Panc1 (cell line): ENCODE results near the gene OPTC. TPM values are rescaled to one million over a fixed set of nuclear protein-coding genes. Genes with fewer than 3 reads are reported as not detected.
"Not testable (repeated sequence)": the region's sequence is repeated elsewhere in the genome, so short reads cannot be mapped to it uniquely, and the experiment has no call there.

ENCODE experiments used
- ATAC-seq: fragments of 200-7000 bp; cut with Tn5 transposase; 2 replicates; pipeline ENCODE4 v1.9.1; 2020; ENCODE audit warnings: mild to moderate bottlenecking, moderate library complexity
- BruUV-seq: library from RNA; stranded (reverse); fragments of 400-500 nt; replicated peaks from 2 replicates; lab custom pipeline; 2021; lab: Mats Ljungman, UMichigan
- CTCF ChIA-PET: fragments of 300-600 bp; sonication (Branson Sonifier 250); formaldehyde crosslinking; loops from one replicate; lab custom pipeline; 2022; ENCODE audit warnings: antibody characterized with exemption; lab: Charles Lee
- POLR2A ChIA-PET: fragments of 300-600 bp; sonication (Branson Sonifier 250); formaldehyde crosslinking; loops from one replicate; lab custom pipeline; 2022; ENCODE audit warnings: antibody characterized with exemption; lab: Charles Lee
- DNase-seq: peaks from one replicate; pipeline ENCODE4 v3.0.0-alpha.2; 2010; ENCODE audit warnings: low read depth, low spot score
- H3K27ac ChIP-seq: 2 replicates; pipeline ENCODE4 v1.5.1; 2011; ENCODE audit warnings: mild to moderate bottlenecking, low read length, inconsistent platforms
- H3K27me3 ChIP-seq: fragments of 200-500 bp; sonication (Bioruptor generic); 2 replicates; pipeline ENCODE4 v1.6.0; 2014; ENCODE audit warnings: low read length, inconsistent platforms; ENCODE audit not compliant: control insufficient read depth, insufficient read depth
- H3K36me3 ChIP-seq: fragments of 200-500 bp; sonication (Bioruptor generic); 2 replicates; pipeline ENCODE4 v1.5.1; 2014; ENCODE audit warnings: inconsistent platforms, mild to moderate bottlenecking, low read length, moderate library complexity; ENCODE audit not compliant: control insufficient read depth, insufficient read depth
- H3K4me1 ChIP-seq: 2 replicates; pipeline ENCODE4 v1.5.1; 2011; ENCODE audit warnings: inconsistent platforms, mild to moderate bottlenecking, low read length, moderate library complexity; ENCODE audit not compliant: control insufficient read depth, insufficient read depth
- H3K4me3 ChIP-seq, 2 experiments: 2 replicates each; pipeline ENCODE4 v1.5.1; 2011 to 2012; ENCODE audit warnings: low read depth in 2 of 2, low read length in 2 of 2, mild to moderate bottlenecking in 2 of 2, inconsistent platforms in 1 of 2, moderate library complexity in 1 of 2
- H3K9me3 ChIP-seq: fragments of 200-500 bp; sonication (Bioruptor generic); 2 replicates; pipeline ENCODE4 v1.5.1; 2014; ENCODE audit warnings: low read depth, mild to moderate bottlenecking, inconsistent platforms, low read length, moderate library complexity; ENCODE audit not compliant: control insufficient read depth, insufficient read depth
- POLR2AphosphoS5 ChIP-seq: IDR thresholded peaks from 2 replicates; pipeline ENCODE4 v1.6.1; 2012; ENCODE audit warnings: mild to moderate bottlenecking, low read depth, low read length, moderate library complexity
- SIN3A ChIP-seq: IDR thresholded peaks from 2 replicates; pipeline ENCODE4 v1.6.1; 2012; ENCODE audit warnings: low read depth, mild to moderate bottlenecking, low read length, moderate library complexity, borderline replicate concordance; ENCODE audit not compliant: insufficient read depth
- TCF7L2 ChIP-seq: IDR thresholded peaks from 2 replicates; pipeline ENCODE4 v1.6.1; 2011; ENCODE audit warnings: mild to moderate bottlenecking, low read depth, low read length, inconsistent platforms
- in situ Hi-C: cut with HindIII; loops from 2 replicates; pipeline ENCODE4 v1.10.0; 2016; ENCODE audit warnings: low sequenced_read_pairs, low pct_unique_long_range_greater_than_20kb
- intact Hi-C: fragments of 100-400 bp; cut with micrococcal nuclease; formaldehyde crosslinking; loops from one replicate; pipeline ENCODE4 v1.10.0; 2022; ENCODE audit not compliant: unreplicated experiment
- total RNA-seq: library from RNA; stranded (reverse); gene quantifications from one replicate; pipeline ENCODE4 v1.2.1, GENCODE V29; 2021; ENCODE audit not compliant: unreplicated experiment
- TF ChIP-seq, protein P1 (sequence below), 2 experiments: IDR thresholded peaks; 2 replicates each; pipeline ENCODE4 v1.6.1; 2011 to 2012; ENCODE audit warnings: low read depth in 2 of 2, control low read depth in 1 of 2, low read length in 1 of 2, mild to moderate bottlenecking in 1 of 2, moderate library complexity in 1 of 2; ENCODE audit not compliant: insufficient read depth in 1 of 2
- TF ChIP-seq, protein P2 (sequence below): fragments of 450-650 bp; IDR thresholded peaks from 2 replicates; pipeline ENCODE4 v1.5.1; 2017; ENCODE audit warnings: mild to moderate bottlenecking

The OPTC gene
- total RNA-seq, 1 experiment from 2014 or later: not detected

GRCh38 chr1:203447151-203447550 is 46.8 kb upstream of the OPTC start:
- H3K4me1 ChIP-seq: no peaks in the 10 kb centered on the region
- intact Hi-C loops (no loop called here), in situ Hi-C loops (no loop called here)
- peaks cover 42% of the 10 kb centered on the region for H3K27me3 ChIP-seq
- no peak overlapping the region for H3K27ac ChIP-seq
- TF ChIP-seq TCF7L2 (no peak), POLR2AphosphoS5 (no peak), SIN3A (no peak)
- TF ChIP-seq, protein P1, sequence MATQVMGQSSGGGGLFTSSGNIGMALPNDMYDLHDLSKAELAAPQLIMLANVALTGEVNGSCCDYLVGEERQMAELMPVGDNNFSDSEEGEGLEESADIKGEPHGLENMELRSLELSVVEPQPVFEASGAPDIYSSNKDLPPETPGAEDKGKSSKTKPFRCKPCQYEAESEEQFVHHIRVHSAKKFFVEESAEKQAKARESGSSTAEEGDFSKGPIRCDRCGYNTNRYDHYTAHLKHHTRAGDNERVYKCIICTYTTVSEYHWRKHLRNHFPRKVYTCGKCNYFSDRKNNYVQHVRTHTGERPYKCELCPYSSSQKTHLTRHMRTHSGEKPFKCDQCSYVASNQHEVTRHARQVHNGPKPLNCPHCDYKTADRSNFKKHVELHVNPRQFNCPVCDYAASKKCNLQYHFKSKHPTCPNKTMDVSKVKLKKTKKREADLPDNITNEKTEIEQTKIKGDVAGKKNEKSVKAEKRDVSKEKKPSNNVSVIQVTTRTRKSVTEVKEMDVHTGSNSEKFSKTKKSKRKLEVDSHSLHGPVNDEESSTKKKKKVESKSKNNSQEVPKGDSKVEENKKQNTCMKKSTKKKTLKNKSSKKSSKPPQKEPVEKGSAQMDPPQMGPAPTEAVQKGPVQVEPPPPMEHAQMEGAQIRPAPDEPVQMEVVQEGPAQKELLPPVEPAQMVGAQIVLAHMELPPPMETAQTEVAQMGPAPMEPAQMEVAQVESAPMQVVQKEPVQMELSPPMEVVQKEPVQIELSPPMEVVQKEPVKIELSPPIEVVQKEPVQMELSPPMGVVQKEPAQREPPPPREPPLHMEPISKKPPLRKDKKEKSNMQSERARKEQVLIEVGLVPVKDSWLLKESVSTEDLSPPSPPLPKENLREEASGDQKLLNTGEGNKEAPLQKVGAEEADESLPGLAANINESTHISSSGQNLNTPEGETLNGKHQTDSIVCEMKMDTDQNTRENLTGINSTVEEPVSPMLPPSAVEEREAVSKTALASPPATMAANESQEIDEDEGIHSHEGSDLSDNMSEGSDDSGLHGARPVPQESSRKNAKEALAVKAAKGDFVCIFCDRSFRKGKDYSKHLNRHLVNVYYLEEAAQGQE (IDR thresholded peaks at IDR 0.05; ENCODE audit: insufficient read depth in 1 of 2, low read depth in 2 of 2, low read length in 1 of 2): no peak
- TF ChIP-seq, protein P2, sequence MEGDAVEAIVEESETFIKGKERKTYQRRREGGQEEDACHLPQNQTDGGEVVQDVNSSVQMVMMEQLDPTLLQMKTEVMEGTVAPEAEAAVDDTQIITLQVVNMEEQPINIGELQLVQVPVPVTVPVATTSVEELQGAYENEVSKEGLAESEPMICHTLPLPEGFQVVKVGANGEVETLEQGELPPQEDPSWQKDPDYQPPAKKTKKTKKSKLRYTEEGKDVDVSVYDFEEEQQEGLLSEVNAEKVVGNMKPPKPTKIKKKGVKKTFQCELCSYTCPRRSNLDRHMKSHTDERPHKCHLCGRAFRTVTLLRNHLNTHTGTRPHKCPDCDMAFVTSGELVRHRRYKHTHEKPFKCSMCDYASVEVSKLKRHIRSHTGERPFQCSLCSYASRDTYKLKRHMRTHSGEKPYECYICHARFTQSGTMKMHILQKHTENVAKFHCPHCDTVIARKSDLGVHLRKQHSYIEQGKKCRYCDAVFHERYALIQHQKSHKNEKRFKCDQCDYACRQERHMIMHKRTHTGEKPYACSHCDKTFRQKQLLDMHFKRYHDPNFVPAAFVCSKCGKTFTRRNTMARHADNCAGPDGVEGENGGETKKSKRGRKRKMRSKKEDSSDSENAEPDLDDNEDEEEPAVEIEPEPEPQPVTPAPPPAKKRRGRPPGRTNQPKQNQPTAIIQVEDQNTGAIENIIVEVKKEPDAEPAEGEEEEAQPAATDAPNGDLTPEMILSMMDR: no peak
- no TSS peak for BruUV-seq
- ChIA-PET POLR2A (no interaction called here), CTCF (no interaction called here)
- H3K4me3 ChIP-seq: no peak overlapping the region
- H3K36me3 ChIP-seq: no peaks in the 10 kb centered on the region
- ATAC-seq: no peak
- DNase-seq: no peak
- no peaks in the 10 kb centered on the region for H3K9me3 ChIP-seq

GRCh38 chr1:203447598-203447997 is 46.4 kb upstream of the OPTC start:
- peaks cover 43% of the 10 kb centered on the region for H3K27me3 ChIP-seq
- POLR2A ChIA-PET, H3K36me3 ChIP-seq, H3K4me3 ChIP-seq, ATAC-seq, intact Hi-C loops, DNase-seq, BruUV-seq, H3K27ac ChIP-seq, CTCF ChIA-PET, in situ Hi-C loops, H3K9me3 ChIP-seq, H3K4me1 ChIP-seq: not testable (repeated sequence)

- peaks cover 42% of the 10 kb centered on the region for H3K27me3 ChIP-seq
- ATAC-seq: no peak
- in situ Hi-C loops: no loop called here
- intact Hi-C loops: no loop called here
- no peak for DNase-seq
- H3K36me3 ChIP-seq: no peaks in the 10 kb centered on the region
- no peaks in the 10 kb centered on the region for H3K4me1 ChIP-seq
- no TSS peak for BruUV-seq
- POLR2A ChIA-PET: no interaction called here
- H3K9me3 ChIP-seq: no peaks in the 10 kb centered on the region
- TF ChIP-seq, protein P1 (IDR thresholded peaks at IDR 0.05; ENCODE audit: insufficient read depth in 1 of 2, low read depth in 2 of 2, low read length in 1 of 2): no peak
- TF ChIP-seq TCF7L2 (no peak), POLR2AphosphoS5 (no peak), SIN3A (no peak)
- TF ChIP-seq, protein P2: no peak
- H3K4me3 ChIP-seq: no peak overlapping the region
- no peak overlapping the region for H3K27ac ChIP-seq
- CTCF ChIA-PET: interaction anchor here (0.5 kb wide), 1 partner anchor 63 kb away, joined by 4 read pairs; no protein-coding TSS in a partner anchor
These were observed 45.4 kb upstream of the OPTC start for GRCh38 chr1:203448521-203449061.
